Testis (tissue), 5 donors: ENCODE results near the gene MRPL24. TPM values are rescaled to one million over a fixed set of nuclear protein-coding genes. Genes with fewer than 3 reads are reported as not detected.

Experiments used
- DNase-seq: peaks from one replicate; pipeline ENCODE4 v3.0.0-alpha.2; 2019
- H3K27ac ChIP-seq, 2 donors: fragments of 200-600 bp; sonication (generic); one replicate each; pipeline ENCODE4 v1.5.1; 2019
- H3K27me3 ChIP-seq: fragments of 200-600 bp; sonication (generic); one replicate; pipeline ENCODE4 v1.5.1; 2019
- H3K36me3 ChIP-seq: fragments of 200-600 bp; sonication (generic); one replicate; pipeline ENCODE4 v1.5.1; 2017; ENCODE audit warnings: low read depth; ENCODE audit errors: missing control alignments
- H3K4me1 ChIP-seq: fragments of 200-600 bp; sonication (generic); one replicate; pipeline ENCODE4 v1.5.1; 2019
- H3K4me3 ChIP-seq, 2 donors: fragments of 200-600 bp; sonication (generic); one replicate each; pipeline ENCODE4 v1.5.1; 2017 to 2019
- H3K9me3 ChIP-seq: fragments of 200-600 bp; sonication (generic); one replicate; pipeline ENCODE4 v1.5.1; 2017
- POLR2A ChIP-seq: fragments of 450-650 bp; IDR thresholded peaks from one replicate; pipeline ENCODE4 v1.6.1; 2017; ENCODE audit warnings: antibody characterized with exemption, mild to moderate bottlenecking, moderate library complexity
- WGBS, 2 donors: methylation state at CpG; one replicate each; pipeline ENCODE4 v1.1.5; 2018; 5-methylcytosine and 5-hydroxymethylcytosine counted together
- intact Hi-C: fragments of 100-400 bp; cut with DNase I; formaldehyde crosslinking; loops from one replicate; pipeline ENCODE4 v1.15.1; 2023; ENCODE audit warnings: low total_unique reads
- long read RNA-seq, 2 donors: transcript quantifications; one replicate each; lab custom pipeline, GENCODE V29; 2026
- polyA plus RNA-seq: library from polyadenylated mRNA; stranded (reverse); fragments of 350-450 nt; fragmentation: Illumina TruSeq; extraction: RNeasy Lipid Tissue Mini Kit (QIAGEN cat#74804); gene quantifications from one replicate; pipeline ENCODE4 v1.2.3, GENCODE V29; 2014; ENCODE audit warnings: low read depth, low replicate concordance; ENCODE audit not compliant: insufficient read depth
- total RNA-seq, 2 donors: library from RNA; depleted of rRNA; stranded (reverse); fragments of >200 nt; gene quantifications; one replicate each; pipeline ENCODE4 v1.2.3, GENCODE V29; 2016
- TF ChIP-seq, protein P1 (sequence below), 3 experiments: fragments of 450-650 bp in 2 of 3; fragments of 200-600 bp in 1 of 3; sonication (generic) in 1 of 3; IDR thresholded peaks; one replicate each; pipeline ENCODE4 v1.5.1; 2016 to 2019; ENCODE audit warnings: antibody characterized with exemption in 3 of 3, mild to moderate bottlenecking in 2 of 3, moderate library complexity in 1 of 3

MRPL24 gene
- 10 to 100 TPM; 36.6 to 51.7 TPM for total RNA-seq
- 101 TPM for polyA plus RNA-seq
- long read RNA-seq, donor 1, transcript MRPL24-201 (6 exons, 883 nt): minor isoform, 15 of 46 reads
- long read RNA-seq, donor 1, transcript MRPL24-202 (6 exons, 883 nt): major isoform, 25 of 46 reads
- long read RNA-seq, donor 1, partial matches to known transcripts: 5 of 46 reads
- long read RNA-seq, donor 1, other reads (novel, unspliced or antisense): 0 of 46 reads
- long read RNA-seq, donor 2, transcript MRPL24-201 (6 exons, 883 nt): minor isoform, 13 of 41 reads
- long read RNA-seq, donor 2, transcript MRPL24-202 (6 exons, 883 nt): major isoform, 24 of 41 reads
- long read RNA-seq, donor 2, partial matches to known transcripts: 0 of 41 reads
- long read RNA-seq, donor 2, other reads (novel, unspliced or antisense): 0 of 41 reads

DNA sequence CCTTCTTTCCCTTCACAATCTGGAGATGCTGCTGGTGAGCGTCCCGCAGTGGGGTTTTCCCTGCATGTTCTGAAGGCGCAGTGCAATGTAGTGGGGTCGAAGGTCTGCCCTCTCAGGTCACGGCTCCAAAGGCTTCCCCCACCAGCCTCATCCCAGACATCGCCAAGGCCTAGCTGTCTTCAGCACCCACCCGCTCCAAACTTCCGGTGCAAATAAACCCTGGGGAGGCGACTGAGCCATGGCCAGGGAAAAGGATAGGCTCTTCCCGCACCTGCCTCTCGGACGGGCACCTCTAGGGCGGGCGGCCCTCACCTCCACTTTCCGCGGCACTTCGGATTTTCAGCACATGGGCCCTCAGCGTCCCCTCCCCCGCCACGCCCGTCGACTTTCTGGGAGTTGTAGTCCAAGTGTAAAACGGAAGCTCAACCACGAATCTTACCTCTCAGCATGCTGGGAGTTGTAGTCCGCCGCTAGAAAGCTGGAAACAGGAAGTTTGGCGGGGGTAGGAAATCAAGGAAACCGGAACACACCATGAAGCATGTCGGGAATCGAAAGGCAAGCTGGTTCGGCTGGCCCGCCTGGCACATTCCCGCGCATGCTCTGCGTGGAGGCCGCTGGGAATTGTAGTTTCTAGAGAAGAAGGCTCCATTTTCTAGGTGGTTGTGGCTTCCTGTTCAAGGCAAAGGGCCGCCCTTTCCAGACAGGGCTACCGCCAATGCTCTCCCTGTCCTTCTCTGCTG, at the start of gene MRPL24:
Gene MRPL24 (minus strand): TSS at position 348 of the 740 bp plus-strand sequence. CDS start 2,384 bp downstream, outside the sequence.
- TF ChIP-seq, protein P1, sequence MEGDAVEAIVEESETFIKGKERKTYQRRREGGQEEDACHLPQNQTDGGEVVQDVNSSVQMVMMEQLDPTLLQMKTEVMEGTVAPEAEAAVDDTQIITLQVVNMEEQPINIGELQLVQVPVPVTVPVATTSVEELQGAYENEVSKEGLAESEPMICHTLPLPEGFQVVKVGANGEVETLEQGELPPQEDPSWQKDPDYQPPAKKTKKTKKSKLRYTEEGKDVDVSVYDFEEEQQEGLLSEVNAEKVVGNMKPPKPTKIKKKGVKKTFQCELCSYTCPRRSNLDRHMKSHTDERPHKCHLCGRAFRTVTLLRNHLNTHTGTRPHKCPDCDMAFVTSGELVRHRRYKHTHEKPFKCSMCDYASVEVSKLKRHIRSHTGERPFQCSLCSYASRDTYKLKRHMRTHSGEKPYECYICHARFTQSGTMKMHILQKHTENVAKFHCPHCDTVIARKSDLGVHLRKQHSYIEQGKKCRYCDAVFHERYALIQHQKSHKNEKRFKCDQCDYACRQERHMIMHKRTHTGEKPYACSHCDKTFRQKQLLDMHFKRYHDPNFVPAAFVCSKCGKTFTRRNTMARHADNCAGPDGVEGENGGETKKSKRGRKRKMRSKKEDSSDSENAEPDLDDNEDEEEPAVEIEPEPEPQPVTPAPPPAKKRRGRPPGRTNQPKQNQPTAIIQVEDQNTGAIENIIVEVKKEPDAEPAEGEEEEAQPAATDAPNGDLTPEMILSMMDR (IDR thresholded peaks at IDR 0.05): peak in 1 of 3 experiments; percentile 8
- TF ChIP-seq POLR2A: no peak
- peak; percentile 100 for DNase-seq
- Histone ChIP-seq H3K36me3 (no peaks in the 10 kb centered on the region), H3K27ac (peak within 1 kb of the TSS; percentile 81 to 88), H3K4me3 (peak within 1 kb of the TSS; percentile 55 to 89), H3K27me3 (no peaks in the 10 kb centered on the region), H3K4me1 (peaks cover 15% of the 10 kb centered on the region), H3K9me3 (no peaks in the 10 kb centered on the region)
- 0% methylated on average over 32 to 38 of the region's 38 CpGs for WGBS, 2 donors
- intact Hi-C loops: no loop called here

DNA sequence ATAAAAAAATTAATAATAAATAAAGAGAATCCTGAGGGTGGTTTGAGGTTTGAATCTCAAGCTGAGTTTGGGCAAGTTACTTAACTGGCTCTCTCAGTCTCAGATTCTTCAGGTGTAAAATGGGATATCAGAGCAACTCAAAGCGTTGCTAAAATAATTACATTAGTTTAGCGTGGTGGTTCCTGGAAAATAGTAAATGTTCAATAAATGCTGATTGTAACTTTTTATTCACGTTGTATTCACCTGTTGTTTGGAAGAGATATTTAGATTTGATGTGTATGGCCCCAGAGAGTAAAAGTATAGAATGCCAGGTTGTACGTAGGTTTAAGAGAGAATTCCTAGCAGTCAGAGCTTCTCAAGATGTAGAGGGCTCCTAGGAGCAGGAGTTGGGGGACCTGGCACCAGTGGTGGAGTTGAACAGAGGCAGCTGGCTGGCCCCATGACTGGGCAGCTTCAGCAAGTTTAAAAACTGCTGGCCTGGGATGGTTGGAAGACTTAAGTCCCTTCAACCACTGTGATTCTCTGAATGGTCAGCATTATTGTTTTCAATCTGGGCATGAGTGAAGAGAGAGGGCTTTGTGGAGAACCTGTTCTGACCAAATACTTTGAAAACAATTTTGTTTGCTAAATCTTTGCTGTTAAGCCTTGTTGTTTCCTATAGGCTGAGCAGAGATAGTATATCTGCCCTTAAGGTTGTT, 48.9 kb upstream of the MRPL24 start:
- 85 to 91% methylated on average over 4 of the region's 4 CpGs for WGBS, 2 donors
- H3K36me3 ChIP-seq: no peaks in the 10 kb centered on the region
- no peak overlapping the region for H3K4me3 ChIP-seq
- TF ChIP-seq, protein P1 (IDR thresholded peaks at IDR 0.05): no peak
- no peaks in the 10 kb centered on the region for H3K9me3 ChIP-seq
- intact Hi-C loops: no loop called here
- H3K27me3 ChIP-seq: no peaks in the 10 kb centered on the region
- DNase-seq: no peak
- H3K27ac ChIP-seq: no peak overlapping the region
- no peaks in the 10 kb centered on the region for H3K4me1 ChIP-seq

DNA sequence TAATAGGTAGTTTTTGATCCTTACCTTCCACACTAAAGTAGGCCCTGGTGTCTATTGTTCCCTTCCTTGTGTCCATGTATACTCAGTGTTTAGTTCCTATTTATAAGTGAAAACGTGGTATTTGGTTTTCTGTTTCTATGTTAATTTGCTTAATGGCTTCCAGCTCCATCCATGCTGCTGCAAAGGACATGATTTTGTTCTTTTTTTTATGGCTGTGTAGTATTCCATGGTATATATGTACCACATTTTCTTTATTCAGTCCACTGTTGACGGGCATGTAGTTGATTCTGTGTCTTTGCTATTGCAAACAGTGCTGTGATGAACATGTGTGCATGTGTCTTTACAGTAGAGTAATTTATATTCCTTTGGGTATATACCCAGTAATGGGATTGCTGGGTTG, 47.2 kb upstream of the MRPL24 start:
- Histone ChIP-seq H3K4me3 (no peak overlapping the region), H3K27ac (no peak overlapping the region), H3K9me3 (no peaks in the 10 kb centered on the region), H3K36me3 (no peaks in the 10 kb centered on the region), H3K4me1 (no peaks in the 10 kb centered on the region), H3K27me3 (no peaks in the 10 kb centered on the region)
- 90 to 95% methylated on average over 2 of the region's 2 CpGs for WGBS, 2 donors
- intact Hi-C loops: no loop called here
- DNase-seq: no peak
- TF ChIP-seq POLR2A: no peak
- TF ChIP-seq, protein P1 (IDR thresholded peaks at IDR 0.05): no peak

DNA sequence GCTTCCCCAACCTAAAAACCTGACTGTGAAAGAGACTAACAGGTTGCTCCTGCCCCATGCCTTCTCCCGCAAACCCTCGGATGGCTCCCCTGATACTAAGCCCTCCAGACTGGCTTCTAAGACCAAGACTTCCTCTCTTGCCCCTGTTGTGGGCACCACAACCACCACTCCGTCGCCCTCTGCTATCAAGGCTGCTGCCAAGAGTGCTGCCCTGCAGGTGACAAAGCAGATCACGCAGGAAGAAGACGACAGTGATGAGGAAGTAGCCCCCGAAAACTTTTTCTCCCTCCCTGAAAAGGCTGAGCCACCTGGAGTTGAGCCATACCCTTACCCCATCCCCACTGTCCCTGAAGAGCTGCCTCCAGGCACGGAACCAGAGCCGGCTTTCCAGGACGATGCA, 45.8 kb upstream of the MRPL24 start:
- Histone ChIP-seq H3K4me3 (no peak overlapping the region), H3K9me3 (no peaks in the 10 kb centered on the region), H3K27ac (no peak overlapping the region), H3K36me3 (no peaks in the 10 kb centered on the region), H3K4me1 (no peaks in the 10 kb centered on the region), H3K27me3 (no peaks in the 10 kb centered on the region)
- no peak for DNase-seq
- 89 to 93% methylated on average over 10 of the region's 10 CpGs for WGBS, 2 donors
- no peak for TF ChIP-seq POLR2A
- TF ChIP-seq, protein P1 (IDR thresholded peaks at IDR 0.05): no peak
- intact Hi-C loops: no loop called here
